HG03520 (cell line): ENCODE measurements around the gene GGCT.

Source experiments
- ATAC-seq: cut with Tn5 transposase; IDR thresholded peaks from one replicate; pipeline ENCODE4 v1.9.1; 2021; ENCODE audit warnings: mild to moderate bottlenecking, moderate library complexity; ENCODE audit not compliant: unreplicated experiment

Gene GGCT

DNA sequence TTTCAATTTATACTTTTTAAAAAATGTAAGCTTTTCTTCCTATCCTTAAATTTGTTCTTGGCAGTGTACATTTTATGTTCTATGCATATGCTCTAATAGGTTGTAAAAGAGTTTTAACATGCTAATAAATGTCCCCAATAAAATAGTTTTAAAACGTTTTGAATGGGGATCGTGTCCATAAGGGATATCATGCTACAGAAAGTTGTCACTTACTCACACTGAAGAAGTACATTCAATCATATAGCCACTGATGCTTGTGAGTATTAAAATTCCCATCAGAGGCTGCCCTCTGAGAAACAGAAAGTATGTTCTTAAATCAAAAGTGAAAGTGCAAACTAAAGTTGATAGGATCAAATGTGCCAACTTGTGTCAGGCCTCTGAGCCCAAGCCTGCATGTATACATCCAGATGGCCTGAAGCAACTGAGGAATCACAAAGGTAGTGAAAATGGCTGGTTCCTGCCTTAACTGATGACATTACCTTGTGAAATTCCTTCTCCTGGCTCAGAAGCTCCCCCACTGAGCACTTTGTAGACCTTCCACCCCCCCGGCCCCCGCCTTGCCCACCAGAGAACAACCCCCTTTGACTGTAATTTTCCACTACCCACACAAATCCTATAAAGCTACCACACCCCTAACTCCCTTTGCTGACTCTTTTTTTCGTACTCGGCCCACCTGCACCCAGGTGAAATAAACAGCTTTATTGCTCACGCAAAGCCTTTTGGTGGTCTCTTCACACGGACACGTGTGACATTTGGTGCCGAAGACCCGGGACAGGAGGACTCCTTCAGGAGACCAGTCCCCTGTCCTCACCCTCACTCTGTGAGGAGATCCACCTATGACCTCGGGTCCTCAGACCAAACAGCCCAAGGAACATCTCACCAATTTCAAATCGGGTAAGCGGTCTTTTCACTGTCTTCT, 25.2 kb downstream of the GGCT start:
- no peak for ATAC-seq

DNA sequence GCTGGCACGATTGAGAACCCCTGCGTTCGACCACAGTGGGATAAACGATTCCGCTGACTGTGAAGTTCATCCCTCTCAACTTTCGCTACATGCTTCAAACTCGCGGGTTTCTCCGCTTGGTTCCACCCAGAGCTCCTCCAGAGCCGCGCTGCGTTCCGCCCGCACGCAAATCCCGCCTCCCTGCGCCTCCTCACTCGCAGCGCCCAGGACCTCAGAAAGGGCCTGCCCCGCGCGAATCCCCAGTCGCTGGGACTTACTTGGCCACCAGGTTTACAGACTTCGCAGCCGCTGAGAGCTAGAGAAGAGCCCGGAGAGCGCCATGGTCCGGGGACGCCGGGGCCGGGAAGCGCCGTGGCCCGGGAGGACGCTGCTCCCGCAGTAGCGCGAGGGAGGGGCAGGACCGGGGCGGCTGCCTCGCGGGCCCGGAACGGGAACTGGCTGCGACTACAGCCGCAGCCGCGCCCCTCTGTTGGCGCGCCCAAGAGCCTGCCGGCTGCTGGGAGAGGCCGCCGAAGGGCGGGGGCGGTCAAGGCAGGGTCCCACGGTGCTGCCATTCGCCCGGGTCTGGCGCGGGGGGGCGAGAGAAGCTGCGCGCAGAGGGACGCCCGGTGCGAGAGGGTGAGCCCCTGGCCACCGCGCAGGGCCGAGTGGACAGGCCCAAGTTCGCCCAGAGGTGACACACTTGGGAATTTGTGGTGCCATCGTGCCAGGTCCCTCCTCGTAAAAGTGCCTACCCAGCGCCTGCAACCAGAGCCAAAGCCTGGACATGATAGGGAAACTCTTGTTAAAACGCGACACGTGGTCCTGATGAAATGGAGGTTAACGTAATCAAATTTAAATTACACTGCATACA, 26.1 kb downstream of the GGCT start, which contains the start of gene NOD1:
Gene NOD1 (minus strand): TSS at position 436 of the 853 bp plus-strand sequence. CDS start 21,863 bp downstream, outside the sequence.
- ATAC-seq: peak; percentile 91

DNA sequence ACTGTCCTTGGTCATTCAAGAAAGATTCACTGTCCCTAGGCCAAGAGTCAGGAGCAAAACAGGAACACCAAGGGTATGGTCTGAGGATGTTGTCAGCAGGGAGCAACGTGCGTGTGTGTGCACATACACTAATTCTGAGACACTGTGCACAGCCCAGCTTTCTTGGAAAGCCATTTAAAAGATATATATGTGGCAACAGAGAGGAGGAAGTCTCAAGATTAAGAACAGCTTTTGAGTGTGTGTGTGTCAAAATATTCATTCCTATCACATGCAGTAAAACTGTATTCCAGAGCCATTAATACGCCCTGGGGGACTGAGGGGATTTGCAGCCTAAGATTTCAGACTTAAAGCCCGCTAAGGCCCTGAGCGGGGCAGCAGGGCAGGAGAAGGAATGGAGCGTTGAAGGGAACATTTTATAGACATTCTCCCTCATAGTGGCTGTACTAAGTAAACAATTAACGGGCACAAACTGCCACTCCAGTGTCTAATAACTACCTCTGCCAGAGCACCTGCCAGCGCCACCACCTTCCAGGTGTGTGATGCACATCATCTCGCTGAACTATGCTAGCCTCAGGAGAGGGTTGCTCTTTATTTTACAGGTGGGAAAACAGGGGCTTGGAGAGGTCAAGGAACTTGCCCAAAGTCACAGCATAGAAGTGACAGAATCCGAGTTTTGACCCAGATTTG, 28.0 kb downstream of the GGCT start:
- ATAC-seq: no peak

DNA sequence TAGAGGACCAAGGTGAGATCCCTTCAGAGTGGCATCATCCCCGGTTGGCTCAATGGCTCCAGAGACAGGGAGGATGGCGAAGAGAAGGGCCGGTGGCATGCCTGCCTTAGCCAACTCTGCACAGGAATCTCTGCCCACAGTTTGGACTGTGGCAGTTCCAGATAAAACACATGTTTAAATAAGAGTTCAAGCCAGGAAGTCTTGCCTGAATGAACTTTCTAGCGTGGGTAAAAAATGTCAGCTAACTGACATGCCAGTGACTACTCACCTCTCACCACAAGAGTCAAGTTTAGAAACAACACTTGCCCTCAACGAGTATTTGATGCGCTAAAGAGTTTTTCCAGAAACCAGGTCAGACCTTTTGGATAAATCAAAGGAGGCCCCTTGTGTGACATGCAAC, 29.0 kb downstream of the GGCT start:
- ATAC-seq: no peak

DNA sequence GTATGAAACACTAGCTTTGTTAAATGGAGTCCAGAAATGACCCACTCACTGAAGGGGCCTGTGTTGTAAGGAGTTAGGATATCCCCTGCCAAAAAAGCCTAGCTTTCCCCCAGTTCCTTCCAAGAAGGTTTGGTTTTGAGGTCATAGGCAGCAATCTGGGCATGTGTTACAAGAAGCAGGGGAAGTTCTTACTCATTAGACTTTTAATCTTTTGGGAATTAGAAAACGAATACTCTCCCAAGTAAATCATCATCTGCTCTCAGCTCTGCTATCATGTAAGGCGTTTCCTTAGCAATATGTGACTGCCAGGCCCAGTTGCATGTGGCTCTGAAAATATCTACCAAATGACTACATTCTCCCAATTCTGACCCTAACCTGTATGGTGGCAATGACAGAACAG, 29.7 kb downstream of the GGCT start:
- ATAC-seq: no peak

DNA sequence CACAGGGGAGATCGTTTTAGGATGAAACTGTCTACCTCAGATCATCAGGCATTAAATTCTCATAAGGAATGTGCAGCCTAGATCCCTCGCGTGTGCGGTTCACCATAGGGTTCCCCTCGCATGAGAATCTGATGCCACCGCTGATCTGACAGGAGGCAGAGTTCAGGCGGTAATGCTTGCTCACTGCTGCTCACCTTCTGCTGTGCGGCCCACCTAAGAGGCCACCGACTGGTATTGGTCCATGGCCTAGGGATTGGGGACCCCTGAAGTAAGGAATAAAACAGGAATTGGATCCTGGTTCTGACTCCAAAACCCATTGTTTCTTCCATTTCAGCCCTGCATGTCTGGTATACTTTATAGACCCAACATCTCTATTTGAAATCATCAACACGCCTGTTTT, 30.1 kb downstream of the GGCT start:
- no peak for ATAC-seq

DNA sequence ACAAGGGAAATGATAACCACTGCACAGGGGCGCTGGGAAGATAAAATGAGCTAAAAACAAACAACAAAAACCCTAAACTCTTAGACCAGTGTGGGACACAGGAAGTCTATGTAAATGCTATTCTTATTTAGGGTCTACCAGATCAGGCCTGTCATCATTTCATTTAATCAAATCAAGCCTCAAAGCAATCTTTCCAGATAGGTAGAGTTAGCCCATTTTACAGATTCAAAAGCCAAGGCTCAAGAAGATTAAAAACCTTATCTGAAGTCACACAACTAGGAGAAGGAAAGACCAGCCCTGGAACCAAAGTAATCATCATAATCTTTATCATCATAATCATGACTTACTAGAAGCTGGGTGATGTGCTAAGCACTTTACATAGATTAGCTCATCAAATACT, 30.7 kb downstream of the GGCT start:
- ATAC-seq: no peak

DNA sequence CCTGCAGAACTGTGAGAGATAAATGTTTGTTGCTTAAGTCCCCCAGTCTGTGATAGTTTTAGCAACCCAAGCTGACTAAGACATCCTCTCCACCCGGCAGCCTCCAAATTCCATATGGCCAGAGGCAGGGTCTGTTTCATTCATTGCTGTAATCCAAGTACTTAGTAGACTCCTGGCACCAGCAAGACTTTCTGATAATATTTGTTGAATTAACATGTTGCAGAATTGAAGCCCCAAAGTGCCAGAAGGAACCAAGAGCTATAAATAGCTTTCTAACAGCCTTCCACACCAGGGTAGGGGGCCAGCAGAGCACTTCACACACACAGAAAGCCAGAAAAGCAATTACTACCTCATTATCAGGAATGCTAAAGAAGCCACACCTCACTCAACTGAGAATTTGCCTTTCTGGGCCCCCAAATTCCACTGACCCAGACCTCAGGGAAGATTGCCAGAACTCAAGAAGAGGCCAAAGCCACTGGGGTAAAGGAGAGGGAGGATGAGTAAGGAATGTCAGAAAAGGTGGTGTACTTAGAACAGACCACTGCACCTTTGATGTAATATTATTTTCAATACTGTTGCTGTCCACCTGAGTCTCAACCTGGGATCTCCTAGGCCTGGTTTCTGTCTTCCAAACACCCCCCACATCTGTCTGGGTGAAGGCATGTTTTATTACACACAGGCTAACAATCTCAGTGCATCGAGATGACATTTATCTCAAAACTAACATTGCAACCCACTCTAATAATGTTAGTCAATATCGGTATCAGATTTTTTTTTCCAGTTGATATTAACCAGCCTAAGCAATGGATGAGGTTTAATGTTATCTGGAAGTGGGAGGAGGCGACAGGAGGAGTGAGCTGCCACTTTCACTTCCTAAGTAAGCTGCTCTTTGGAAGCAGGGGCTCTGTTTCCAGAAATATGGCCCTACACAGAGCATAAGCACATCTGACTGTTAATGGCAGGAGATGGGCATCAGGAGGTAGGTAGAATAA, 31.5 kb downstream of the GGCT start:
- ATAC-seq: no peak

DNA sequence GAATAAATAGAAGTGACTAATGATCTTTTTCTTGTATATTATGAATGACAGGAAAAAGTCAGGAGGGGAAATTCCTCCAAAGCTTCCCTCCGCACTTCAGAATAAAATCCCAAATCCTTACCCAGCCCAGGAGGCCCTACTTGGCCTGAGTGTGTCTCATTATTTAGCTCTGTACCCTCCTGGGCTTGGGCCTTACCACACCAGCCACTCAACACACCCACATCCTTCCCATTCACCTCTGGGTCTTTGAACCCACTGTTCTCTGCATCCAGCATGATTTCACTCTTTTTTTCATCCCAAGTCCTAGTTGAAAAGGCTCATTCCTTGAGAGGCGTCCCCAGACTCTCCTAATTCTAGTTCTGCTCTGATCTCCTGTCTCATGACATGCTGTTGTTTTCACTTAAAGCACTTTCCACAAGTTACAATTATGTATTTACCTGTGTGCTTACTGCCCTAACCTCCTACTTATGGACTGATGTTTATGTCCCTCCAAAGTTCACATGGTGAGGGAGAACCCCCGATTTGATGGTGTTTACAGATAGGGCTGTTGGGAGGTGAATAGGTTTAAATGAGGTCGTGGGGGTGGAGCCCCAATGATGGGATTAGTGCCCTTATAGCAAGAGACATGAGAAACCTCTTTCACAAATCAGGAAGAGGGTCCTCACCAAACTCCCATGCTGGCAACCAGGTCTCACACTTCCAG, 32.4 kb downstream of the GGCT start:
- no peak for ATAC-seq

- ATAC-seq: no peak
Observed at GRCh38 chr7:30471205-30471604, 33.4 kb downstream of the GGCT start.

GRCh38 chr7:30470771-30471170, 33.9 kb downstream of the GGCT start:
- ATAC-seq: no peak

- no peak for ATAC-seq
Observed at GRCh38 chr7:30470163-30470770, 34.4 kb downstream of the GGCT start.

- no peak for ATAC-seq
Observed at GRCh38 chr7:30469303-30469702, 35.3 kb downstream of the GGCT start.

DNA sequence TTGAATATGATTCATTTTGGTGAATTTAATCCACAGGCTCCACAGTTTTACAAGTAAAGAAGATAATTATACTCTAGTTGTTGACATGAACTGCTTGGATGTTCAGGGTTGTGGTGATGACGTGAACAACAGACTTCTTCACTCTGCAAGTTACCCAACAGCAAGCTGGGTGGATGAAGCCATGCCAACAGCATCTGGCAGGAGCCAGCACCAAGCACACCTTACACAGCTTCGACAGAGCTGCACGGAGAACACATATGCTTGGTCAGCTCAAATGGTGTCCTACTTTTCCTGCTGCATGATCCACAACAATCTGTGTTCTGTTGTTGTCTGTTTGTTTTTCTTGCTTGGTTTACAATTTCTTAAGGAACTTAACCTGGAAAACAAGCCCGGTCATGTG, 35.8 kb downstream of the GGCT start:
- ATAC-seq: no peak

DNA sequence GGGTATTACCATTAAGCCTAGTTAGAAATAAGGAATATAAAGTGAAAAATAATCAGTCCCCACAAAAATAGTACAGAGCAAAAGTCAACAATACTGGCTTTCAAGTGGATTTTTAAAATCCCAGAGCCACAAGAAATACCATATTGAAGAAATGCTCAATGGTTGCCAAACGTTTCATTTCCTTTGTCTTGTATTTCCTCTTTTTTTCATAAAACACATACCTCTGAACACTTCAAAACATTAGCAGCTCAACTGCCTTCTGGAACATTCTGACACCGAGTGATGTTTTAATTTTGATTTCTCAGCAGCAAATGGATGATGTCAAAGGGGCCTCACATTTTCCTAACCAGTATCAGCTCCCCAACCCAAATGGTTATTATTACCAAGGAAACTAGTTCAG, 36.6 kb downstream of the GGCT start:
- no peak for ATAC-seq

GRCh38 chr7:30467271-30467670, 37.4 kb downstream of the GGCT start:
- no peak for ATAC-seq

DNA sequence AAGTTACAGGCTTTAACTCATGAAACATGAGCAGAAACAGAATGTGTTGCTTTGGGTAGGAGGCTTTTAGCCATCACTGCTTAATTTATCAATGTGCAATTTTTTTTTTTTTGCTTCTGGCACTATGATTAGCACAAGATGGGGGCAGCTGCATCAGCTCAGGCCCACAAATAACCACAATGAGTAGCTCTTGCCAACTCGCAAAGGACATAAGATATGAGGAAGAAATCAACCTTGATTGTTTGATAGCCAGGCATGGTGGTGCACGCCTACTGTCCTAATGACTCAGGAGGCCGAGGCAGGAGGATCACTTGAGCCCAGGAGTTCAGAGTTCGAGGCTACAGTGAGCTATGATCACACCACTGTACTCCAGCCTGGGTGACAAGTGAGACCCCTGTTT, 38.4 kb downstream of the GGCT start:
- no peak for ATAC-seq

- no peak for ATAC-seq
Observed at GRCh38 chr7:30465811-30466180, 38.8 kb downstream of the GGCT start.
